Naive B cell (primary cell): ENCODE results near the gene FGF4. TPM values are rescaled to one million over a fixed set of nuclear protein-coding genes. Genes with fewer than 3 reads are reported as not detected.

Experiments
- ATAC-seq, 2 donors: fragments of 150-1000 bp; cut with Tn5 transposase; 2 replicates each; pipeline ENCODE4 v1.10.0; 2021; ENCODE audit warnings: low read depth in 2 of 2, mild to moderate bottlenecking in 2 of 2, moderate library complexity in 2 of 2
- DNase-seq: peaks from one replicate; pipeline ENCODE4 v3.0.0; 2022
- H3K27ac Mint-ChIP-seq, 6 donors: one replicate each; pipeline ENCODE4 v1.8.0; 2020 to 2022; ENCODE audit warnings: mild to moderate bottlenecking in 6 of 6, mixed read lengths in 6 of 6, moderate library complexity in 5 of 6, inconsistent platforms in 2 of 6
- H3K27me3 Mint-ChIP-seq, 3 donors: one replicate each; pipeline ENCODE4 v1.8.0; 2021 to 2022; ENCODE audit warnings: mixed read lengths in 3 of 3, mild to moderate bottlenecking in 1 of 3
- H3K36me3 Mint-ChIP-seq, 2 donors: one replicate each; pipeline ENCODE4 v1.8.0; 2020 to 2022; ENCODE audit warnings: mixed read lengths in 2 of 2, inconsistent platforms in 1 of 2, mild to moderate bottlenecking in 1 of 2
- H3K4me1 Mint-ChIP-seq, 3 donors: one replicate each; pipeline ENCODE4 v1.8.0; 2020 to 2022; ENCODE audit warnings: mixed read lengths in 3 of 3, inconsistent platforms in 1 of 3, mild to moderate bottlenecking in 1 of 3, moderate library complexity in 1 of 3
- H3K4me3 Mint-ChIP-seq, 8 donors: one replicate each; pipeline ENCODE4 v1.8.0; 2020 to 2022; ENCODE audit warnings: mild to moderate bottlenecking in 8 of 8, mixed read lengths in 8 of 8, moderate library complexity in 8 of 8, inconsistent platforms in 2 of 8
- H3K9me3 Mint-ChIP-seq, 7 donors: one replicate each; pipeline ENCODE4 v1.8.0; 2020 to 2022; ENCODE audit warnings: mixed read lengths in 7 of 7, mild to moderate bottlenecking in 5 of 7, inconsistent platforms in 2 of 7, moderate library complexity in 1 of 7
- polyA plus RNA-seq, 6 donors: library from polyadenylated mRNA; unstranded; fragments of 300-500 nt; fragmentation: Illumina TruSeq; gene quantifications; one replicate each; pipeline ENCODE4 v1.2.3, GENCODE V29; 2021; ENCODE audit warnings: low read depth in 6 of 6

FGF4 gene
- polyA plus RNA-seq, 6 donors from 2014 or later: not detected

DNA sequence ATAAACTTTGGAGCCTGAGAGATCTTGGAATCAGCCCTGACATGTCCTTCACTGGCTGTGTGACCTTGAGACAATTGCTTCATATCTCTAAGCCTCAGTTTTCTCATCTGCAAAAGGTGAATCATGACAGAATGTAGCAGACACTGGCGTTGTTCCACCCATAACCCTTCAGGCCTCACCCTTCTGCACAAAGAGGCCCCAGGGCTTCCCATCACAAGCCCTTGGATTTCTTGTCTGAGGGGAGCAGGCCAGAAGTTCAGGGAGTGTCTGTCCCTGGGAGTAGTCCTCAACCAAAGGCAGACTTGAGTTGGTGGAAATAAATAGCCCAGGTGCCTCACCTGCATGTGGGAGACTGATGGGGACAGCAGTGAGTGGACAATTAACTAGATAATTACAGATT, 27.4 kb upstream of the FGF4 start:
- Mint-ChIP-seq H3K27ac (peak overlapping the region in 1 of 6 donors; percentile 30), H3K4me1 (no peaks in the 10 kb centered on the region), H3K36me3 (no peaks in the 10 kb centered on the region), H3K27me3 (peaks cover 13 to 26% (median 19%) of the 10 kb centered on the region in 3 donors), H3K9me3 (peaks cover 0 to 8% (median 2%) of the 10 kb centered on the region in 7 donors), H3K4me3 (no peak overlapping the region)
- DNase-seq: no peak
- no peak for ATAC-seq

DNA sequence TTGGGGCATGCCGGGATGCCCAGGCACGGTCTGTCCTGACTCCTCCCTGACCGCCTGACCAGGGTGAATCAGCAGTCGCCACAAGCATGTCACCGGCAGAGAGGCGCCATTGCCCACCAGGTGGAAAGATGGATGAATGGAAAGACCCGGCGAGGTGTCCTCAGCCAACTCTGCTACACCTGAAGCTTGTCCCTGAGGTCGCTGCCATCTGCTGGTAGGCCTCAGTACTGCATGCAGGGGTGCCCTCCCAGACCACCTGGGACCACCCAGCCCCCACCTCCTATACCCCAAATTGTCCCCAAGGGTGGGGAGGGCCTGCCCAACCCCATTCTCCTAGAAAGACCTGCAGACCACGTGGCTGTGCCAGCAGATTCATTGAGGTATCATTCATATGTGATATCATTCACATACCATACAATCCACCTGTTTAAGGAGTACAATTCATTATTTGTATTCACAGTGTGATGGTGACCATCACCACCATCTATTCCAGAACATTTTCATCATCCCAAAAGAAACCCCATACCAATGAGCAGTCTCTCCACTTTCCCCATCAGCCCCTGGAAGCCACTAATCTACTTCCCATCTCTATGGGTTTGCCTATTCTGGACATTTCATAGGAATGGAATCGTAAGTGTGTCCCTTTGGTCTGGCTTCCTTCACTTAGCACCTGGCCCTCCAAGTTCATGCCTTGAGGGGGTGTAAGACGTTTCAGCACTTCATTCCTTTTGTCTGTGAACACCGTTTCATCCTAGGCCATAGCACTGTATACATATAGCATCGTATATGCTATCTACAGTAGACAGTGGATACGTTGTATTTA, 26.6 kb upstream of the FGF4 start:
- DNase-seq (peak; percentile 7), ATAC-seq (no peak)

GRCh38 chr11:69800278-69800677, 25.1 kb upstream of the FGF4 start:
- Mint-ChIP-seq H3K27me3 (peaks cover 8 to 38% (median 9%) of the 10 kb centered on the region in 3 donors), H3K36me3 (no peaks in the 10 kb centered on the region), H3K4me3 (no peak overlapping the region), H3K4me1 (no peaks in the 10 kb centered on the region), H3K27ac (no peak overlapping the region), H3K9me3 (peaks cover 0 to 8% (median 2%) of the 10 kb centered on the region in 7 donors)
- DNase-seq: no peak
- no peak for ATAC-seq

More for the DNA sequence above, 26.6 kb upstream of the FGF4 start:
- Mint-ChIP-seq H3K36me3 (no peaks in the 10 kb centered on the region), H3K9me3 (peaks cover 0 to 8% (median 2%) of the 10 kb centered on the region in 7 donors), H3K27me3 (peaks cover 8 to 26% (median 13%) of the 10 kb centered on the region in 3 donors), H3K4me1 (no peaks in the 10 kb centered on the region), H3K27ac (no peak overlapping the region), H3K4me3 (no peak overlapping the region)

- peaks cover 0 to 8% (median 2%) of the 10 kb centered on the region in 7 donors for H3K9me3 Mint-ChIP-seq
- H3K36me3 Mint-ChIP-seq: no peaks in the 10 kb centered on the region
- ATAC-seq (no peak), DNase-seq (no peak)
- H3K27me3 Mint-ChIP-seq: peaks cover 8 to 39% (median 9%) of the 10 kb centered on the region in 3 donors
- no peak overlapping the region for H3K27ac Mint-ChIP-seq
- no peaks in the 10 kb centered on the region for H3K4me1 Mint-ChIP-seq
- no peak overlapping the region for H3K4me3 Mint-ChIP-seq
These were observed 24.4 kb upstream of the FGF4 start for GRCh38 chr11:69799582-69799981.

DNA sequence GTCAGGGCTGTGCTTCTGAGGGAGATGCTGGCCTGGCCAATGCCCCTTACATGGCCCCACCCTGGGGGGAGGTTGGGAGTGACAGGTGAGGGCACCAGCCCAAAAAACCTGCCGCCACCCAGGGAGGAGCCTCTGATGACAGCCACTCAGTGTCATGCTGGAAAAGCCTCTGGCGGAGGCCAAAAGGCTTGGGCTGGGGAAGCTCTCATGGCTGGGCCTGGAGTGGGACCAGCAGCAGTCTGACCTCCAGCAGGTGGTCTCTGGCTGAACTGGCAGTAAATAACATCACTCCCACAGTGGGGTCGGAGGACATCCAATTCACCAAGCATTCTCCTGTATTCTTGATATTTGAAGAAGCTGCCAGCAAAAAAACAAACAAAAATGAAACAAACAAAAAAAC, 24.0 kb upstream of the FGF4 start:
- Mint-ChIP-seq H3K4me1 (no peaks in the 10 kb centered on the region), H3K9me3 (peaks cover 0 to 8% (median 2%) of the 10 kb centered on the region in 7 donors), H3K27me3 (peaks cover 8 to 39% (median 9%) of the 10 kb centered on the region in 3 donors), H3K36me3 (no peaks in the 10 kb centered on the region), H3K4me3 (no peak overlapping the region), H3K27ac (no peak overlapping the region)
- ATAC-seq (no peak), DNase-seq (no peak)

GRCh38 chr11:69797737-69798528, 22.8 kb upstream of the FGF4 start:
- ATAC-seq (no peak), DNase-seq (no peak)
- Mint-ChIP-seq H3K27me3 (peaks cover 13 to 42% (median 15%) of the 10 kb centered on the region in 3 donors), H3K4me3 (no peak overlapping the region), H3K4me1 (peaks cover 0 to 2% (median 0%) of the 10 kb centered on the region in 3 donors), H3K36me3 (no peaks in the 10 kb centered on the region), H3K9me3 (peaks cover 0 to 8% (median 2%) of the 10 kb centered on the region in 7 donors), H3K27ac (peak overlapping the region in 1 of 6 donors; percentile 28)

- peaks cover 13 to 42% (median 16%) of the 10 kb centered on the region in 3 donors for H3K27me3 Mint-ChIP-seq
- no peak overlapping the region for H3K4me3 Mint-ChIP-seq
- DNase-seq (no peak), ATAC-seq (no peak)
- no peaks in the 10 kb centered on the region for H3K36me3 Mint-ChIP-seq
- H3K9me3 Mint-ChIP-seq: peaks cover 0 to 8% (median 2%) of the 10 kb centered on the region in 7 donors
- peaks cover 0 to 4% (median 0%) of the 10 kb centered on the region in 3 donors for H3K4me1 Mint-ChIP-seq
- no peak overlapping the region for H3K27ac Mint-ChIP-seq
These were observed 22.0 kb upstream of the FGF4 start for GRCh38 chr11:69797156-69797555.

GRCh38 chr11:69796063-69796462, 20.9 kb upstream of the FGF4 start:
- Mint-ChIP-seq H3K9me3 (peaks cover 0 to 8% (median 2%) of the 10 kb centered on the region in 7 donors), H3K4me3 (no peak overlapping the region), H3K27me3 (peaks cover 8 to 31% (median 12%) of the 10 kb centered on the region in 3 donors), H3K27ac (no peak overlapping the region), H3K36me3 (no peaks in the 10 kb centered on the region), H3K4me1 (peaks cover 0 to 4% (median 0%) of the 10 kb centered on the region in 3 donors)
- DNase-seq (no peak), ATAC-seq (no peak)

GRCh38 chr11:69791276-69792180, 16.4 kb upstream of the FGF4 start:
- H3K4me1 Mint-ChIP-seq: peaks cover 0 to 4% (median 0%) of the 10 kb centered on the region in 3 donors
- H3K27me3 Mint-ChIP-seq: peaks cover 8 to 20% (median 12%) of the 10 kb centered on the region in 3 donors
- no peak for ATAC-seq
- DNase-seq: no peak
- H3K36me3 Mint-ChIP-seq: no peaks in the 10 kb centered on the region
- H3K4me3 Mint-ChIP-seq: no peak overlapping the region
- no peak overlapping the region for H3K27ac Mint-ChIP-seq
- peaks cover 0 to 2% (median 0%) of the 10 kb centered on the region in 7 donors for H3K9me3 Mint-ChIP-seq

- Mint-ChIP-seq H3K27ac (no peak overlapping the region), H3K4me1 (peaks cover 0 to 4% (median 0%) of the 10 kb centered on the region in 3 donors), H3K4me3 (no peak overlapping the region), H3K9me3 (peaks cover 0 to 2% (median 0%) of the 10 kb centered on the region in 7 donors), H3K36me3 (no peaks in the 10 kb centered on the region), H3K27me3 (peaks cover 8 to 12% (median 8%) of the 10 kb centered on the region in 3 donors)
- DNase-seq (no peak), ATAC-seq (no peak)
These were observed 13.8 kb upstream of the FGF4 start for GRCh38 chr11:69788956-69789355.

GRCh38 chr11:69787906-69788305, 12.8 kb upstream of the FGF4 start:
- ATAC-seq (no peak), DNase-seq (no peak)
- no peak overlapping the region for H3K27ac Mint-ChIP-seq
- H3K4me3 Mint-ChIP-seq: no peak overlapping the region
- peaks cover 0 to 1% (median 0%) of the 10 kb centered on the region in 3 donors for H3K4me1 Mint-ChIP-seq
- no peaks in the 10 kb centered on the region for H3K36me3 Mint-ChIP-seq
- H3K27me3 Mint-ChIP-seq: peaks cover 3 to 8% (median 6%) of the 10 kb centered on the region in 3 donors
- no peaks in the 10 kb centered on the region for H3K9me3 Mint-ChIP-seq

DNA sequence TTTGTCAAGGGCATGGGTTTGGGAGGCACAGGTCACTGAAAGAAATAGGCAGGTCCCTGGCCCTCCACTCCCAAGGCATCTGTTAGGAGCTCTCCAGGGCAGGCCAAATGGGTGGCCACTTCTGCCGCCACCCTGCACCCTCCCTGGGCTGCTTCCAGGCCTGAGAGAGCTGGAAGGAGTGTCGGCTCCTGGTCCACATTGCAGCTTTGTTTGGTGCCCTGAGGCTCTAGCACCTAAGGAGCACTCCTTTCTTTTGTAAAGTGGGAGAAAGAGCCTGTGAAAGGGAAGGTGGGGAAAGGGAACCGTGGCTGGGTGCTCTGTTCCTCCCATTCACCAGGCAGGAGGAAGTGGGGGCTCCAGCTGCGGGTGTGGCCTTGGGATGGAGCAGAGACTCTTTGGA, 12.3 kb upstream of the FGF4 start:
- no peak overlapping the region for H3K4me3 Mint-ChIP-seq
- no peaks in the 10 kb centered on the region for H3K9me3 Mint-ChIP-seq
- no peak for ATAC-seq
- H3K27me3 Mint-ChIP-seq: peaks cover 0 to 8% (median 4%) of the 10 kb centered on the region in 3 donors
- H3K27ac Mint-ChIP-seq: no peak overlapping the region
- H3K36me3 Mint-ChIP-seq: no peaks in the 10 kb centered on the region
- no peak for DNase-seq
- no peaks in the 10 kb centered on the region for H3K4me1 Mint-ChIP-seq

DNA sequence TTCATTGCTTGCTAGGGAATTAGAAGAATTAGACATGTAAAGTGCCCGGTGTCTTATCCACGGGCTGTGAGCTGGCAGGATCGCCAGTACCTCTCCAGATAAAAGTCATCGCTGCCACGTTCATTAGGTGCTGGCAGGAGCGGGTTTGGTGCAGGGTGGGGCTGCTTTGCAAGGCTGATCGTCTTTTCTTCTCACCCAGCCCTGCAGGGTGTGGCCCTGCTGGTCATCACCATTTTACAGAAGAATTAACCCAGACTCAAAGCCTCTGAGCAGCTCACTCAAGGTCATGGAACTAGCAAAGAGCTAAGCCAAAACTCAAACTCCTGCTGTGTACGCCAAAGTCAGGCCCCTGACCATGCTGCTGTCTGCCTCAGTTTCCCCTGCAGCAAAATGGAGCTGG, 6.1 kb upstream of the FGF4 start:
- H3K27ac Mint-ChIP-seq: no peak overlapping the region
- no peak for DNase-seq
- H3K36me3 Mint-ChIP-seq: no peaks in the 10 kb centered on the region
- H3K9me3 Mint-ChIP-seq: peaks cover 0 to 3% (median 0%) of the 10 kb centered on the region in 7 donors
- ATAC-seq: no peak
- peaks cover 6 to 33% (median 32%) of the 10 kb centered on the region in 3 donors for H3K27me3 Mint-ChIP-seq
- no peaks in the 10 kb centered on the region for H3K4me1 Mint-ChIP-seq
- no peak overlapping the region for H3K4me3 Mint-ChIP-seq
